Panc1 (cell line): ENCODE measurements around the gene KRTAP3-1. TPM values are rescaled to one million over a fixed set of nuclear protein-coding genes. Genes with fewer than 3 reads are reported as not detected.

Experiments used
- ATAC-seq: fragments of 200-7000 bp; cut with Tn5 transposase; 2 replicates; pipeline ENCODE4 v1.9.1; 2020; ENCODE audit warnings: mild to moderate bottlenecking, moderate library complexity
- BruUV-seq: library from RNA; stranded (reverse); fragments of 400-500 nt; replicated peaks from 2 replicates; lab custom pipeline; 2021; lab: Mats Ljungman, UMichigan
- CTCF ChIA-PET: fragments of 300-600 bp; sonication (Branson Sonifier 250); formaldehyde crosslinking; loops from one replicate; lab custom pipeline; 2022; ENCODE audit warnings: antibody characterized with exemption; lab: Charles Lee
- POLR2A ChIA-PET: fragments of 300-600 bp; sonication (Branson Sonifier 250); formaldehyde crosslinking; loops from one replicate; lab custom pipeline; 2022; ENCODE audit warnings: antibody characterized with exemption; lab: Charles Lee
- DNase-seq: peaks from one replicate; pipeline ENCODE4 v3.0.0-alpha.2; 2010; ENCODE audit warnings: low read depth, low spot score
- H3K27ac ChIP-seq: 2 replicates; pipeline ENCODE4 v1.5.1; 2011; ENCODE audit warnings: mild to moderate bottlenecking, low read length, inconsistent platforms
- H3K27me3 ChIP-seq: fragments of 200-500 bp; sonication (Bioruptor generic); 2 replicates; pipeline ENCODE4 v1.6.0; 2014; ENCODE audit warnings: low read length, inconsistent platforms; ENCODE audit not compliant: control insufficient read depth, insufficient read depth
- H3K36me3 ChIP-seq: fragments of 200-500 bp; sonication (Bioruptor generic); 2 replicates; pipeline ENCODE4 v1.5.1; 2014; ENCODE audit warnings: inconsistent platforms, mild to moderate bottlenecking, low read length, moderate library complexity; ENCODE audit not compliant: control insufficient read depth, insufficient read depth
- H3K4me1 ChIP-seq: 2 replicates; pipeline ENCODE4 v1.5.1; 2011; ENCODE audit warnings: inconsistent platforms, mild to moderate bottlenecking, low read length, moderate library complexity; ENCODE audit not compliant: control insufficient read depth, insufficient read depth
- H3K4me3 ChIP-seq, 2 experiments: 2 replicates each; pipeline ENCODE4 v1.5.1; 2011 to 2012; ENCODE audit warnings: low read depth in 2 of 2, low read length in 2 of 2, mild to moderate bottlenecking in 2 of 2, inconsistent platforms in 1 of 2, moderate library complexity in 1 of 2
- H3K9me3 ChIP-seq: fragments of 200-500 bp; sonication (Bioruptor generic); 2 replicates; pipeline ENCODE4 v1.5.1; 2014; ENCODE audit warnings: low read depth, mild to moderate bottlenecking, inconsistent platforms, low read length, moderate library complexity; ENCODE audit not compliant: control insufficient read depth, insufficient read depth
- CTCF ChIP-seq: fragments of 450-650 bp; IDR thresholded peaks from 2 replicates; pipeline ENCODE4 v1.5.1; 2017; ENCODE audit warnings: mild to moderate bottlenecking
- POLR2AphosphoS5 ChIP-seq: IDR thresholded peaks from 2 replicates; pipeline ENCODE4 v1.6.1; 2012; ENCODE audit warnings: mild to moderate bottlenecking, low read depth, low read length, moderate library complexity
- REST ChIP-seq, 2 experiments: IDR thresholded peaks; 2 replicates each; pipeline ENCODE4 v1.6.1; 2011 to 2012; ENCODE audit warnings: low read depth in 2 of 2, control low read depth in 1 of 2, low read length in 1 of 2, mild to moderate bottlenecking in 1 of 2, moderate library complexity in 1 of 2; ENCODE audit not compliant: insufficient read depth in 1 of 2
- SIN3A ChIP-seq: IDR thresholded peaks from 2 replicates; pipeline ENCODE4 v1.6.1; 2012; ENCODE audit warnings: low read depth, mild to moderate bottlenecking, low read length, moderate library complexity, borderline replicate concordance; ENCODE audit not compliant: insufficient read depth
- TCF7L2 ChIP-seq: IDR thresholded peaks from 2 replicates; pipeline ENCODE4 v1.6.1; 2011; ENCODE audit warnings: mild to moderate bottlenecking, low read depth, low read length, inconsistent platforms
- in situ Hi-C: cut with HindIII; loops from 2 replicates; pipeline ENCODE4 v1.10.0; 2016; ENCODE audit warnings: low sequenced_read_pairs, low pct_unique_long_range_greater_than_20kb
- intact Hi-C: fragments of 100-400 bp; cut with micrococcal nuclease; formaldehyde crosslinking; loops from one replicate; pipeline ENCODE4 v1.10.0; 2022; ENCODE audit not compliant: unreplicated experiment
- total RNA-seq: library from RNA; stranded (reverse); gene quantifications from one replicate; pipeline ENCODE4 v1.2.1, GENCODE V29; 2021; ENCODE audit not compliant: unreplicated experiment

The KRTAP3-1 gene
- total RNA-seq, 1 experiment from 2014 or later = not detected

GRCh38 chr17:40984226-40984625 is 24.7 kb downstream of the KRTAP3-1 start, which contains the start of gene KRT40:
Gene KRT40 (minus strand): TSS chr17:40984326. CDS start chr17:40984273, 53 bp downstream.
- TF ChIP-seq CTCF (no peak), POLR2AphosphoS5 (no peak), TCF7L2 (no peak), REST (IDR thresholded peaks at IDR 0.05; ENCODE audit: insufficient read depth in 1 of 2, low read depth in 2 of 2, low read length in 1 of 2) (no peak), SIN3A (no peak)
- POLR2A ChIA-PET = no interaction called here
- Histone ChIP-seq H3K4me3 (no peak within 1 kb of the TSS), H3K4me1 (no peaks in the 10 kb centered on the region), H3K27ac (no peak within 1 kb of the TSS), H3K36me3 (no peaks in the 10 kb centered on the region), H3K9me3 (no peaks in the 10 kb centered on the region), H3K27me3 (0 out of 2 replicates have a peak, but pooled peaks cover 4% of the 10 kb centered on the region)
- CTCF ChIA-PET = no interaction called here
- no TSS peak for BruUV-seq
- ATAC-seq (no peak), DNase-seq (no peak)
- in situ Hi-C loops = no loop called here
- intact Hi-C loops = no loop called here

- POLR2A ChIA-PET = no interaction called here
- intact Hi-C loops = no loop called here
- no peak overlapping the region for H3K27ac ChIP-seq
- in situ Hi-C loops = no loop called here
- CTCF ChIA-PET = no interaction called here
- H3K9me3 ChIP-seq = no peaks in the 10 kb centered on the region
- no TSS peak for BruUV-seq
- no peaks in the 10 kb centered on the region for H3K4me1 ChIP-seq
- H3K36me3 ChIP-seq = no peaks in the 10 kb centered on the region
- TF ChIP-seq TCF7L2 (no peak), CTCF (no peak), REST (IDR thresholded peaks at IDR 0.05; ENCODE audit: insufficient read depth in 1 of 2, low read depth in 2 of 2, low read length in 1 of 2) (no peak), POLR2AphosphoS5 (no peak), SIN3A (no peak)
- H3K27me3 ChIP-seq = 0 out of 2 replicates have a peak, but pooled peaks cover 4% of the 10 kb centered on the region
- no peak overlapping the region for H3K4me3 ChIP-seq
- no peak for ATAC-seq
- DNase-seq = no peak
Observed at GRCh38 chr17:40981115-40981514, 27.8 kb downstream of the KRTAP3-1 start.
